ENCODE measurements around the gene BCAS3.

- TF ChIP-seq, protein P1, sequence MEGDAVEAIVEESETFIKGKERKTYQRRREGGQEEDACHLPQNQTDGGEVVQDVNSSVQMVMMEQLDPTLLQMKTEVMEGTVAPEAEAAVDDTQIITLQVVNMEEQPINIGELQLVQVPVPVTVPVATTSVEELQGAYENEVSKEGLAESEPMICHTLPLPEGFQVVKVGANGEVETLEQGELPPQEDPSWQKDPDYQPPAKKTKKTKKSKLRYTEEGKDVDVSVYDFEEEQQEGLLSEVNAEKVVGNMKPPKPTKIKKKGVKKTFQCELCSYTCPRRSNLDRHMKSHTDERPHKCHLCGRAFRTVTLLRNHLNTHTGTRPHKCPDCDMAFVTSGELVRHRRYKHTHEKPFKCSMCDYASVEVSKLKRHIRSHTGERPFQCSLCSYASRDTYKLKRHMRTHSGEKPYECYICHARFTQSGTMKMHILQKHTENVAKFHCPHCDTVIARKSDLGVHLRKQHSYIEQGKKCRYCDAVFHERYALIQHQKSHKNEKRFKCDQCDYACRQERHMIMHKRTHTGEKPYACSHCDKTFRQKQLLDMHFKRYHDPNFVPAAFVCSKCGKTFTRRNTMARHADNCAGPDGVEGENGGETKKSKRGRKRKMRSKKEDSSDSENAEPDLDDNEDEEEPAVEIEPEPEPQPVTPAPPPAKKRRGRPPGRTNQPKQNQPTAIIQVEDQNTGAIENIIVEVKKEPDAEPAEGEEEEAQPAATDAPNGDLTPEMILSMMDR (IDR thresholded peaks at IDR 0.05): no peak
- no peak for TF ChIP-seq POLR2A (IDR thresholded peaks at IDR 0.05)
Measured at GRCh38 chr17:60896996-60897395, 219.3 kb downstream of the BCAS3 start.

Measured in transverse colon (tissue), 3 donors.